GM18508 (cell line): ENCODE data around the gene AADAC.
"Not testable (repeated sequence)": the region's sequence is repeated elsewhere in the genome, so short reads cannot be mapped to it uniquely, and the experiment has no call there.

Experiments
- ATAC-seq: cut with Tn5 transposase; IDR thresholded peaks from one replicate; pipeline ENCODE4 v1.9.1; 2021; ENCODE audit warnings: moderate number of reproducible peaks; ENCODE audit not compliant: insufficient read depth, unreplicated experiment

The AADAC gene, protein sequence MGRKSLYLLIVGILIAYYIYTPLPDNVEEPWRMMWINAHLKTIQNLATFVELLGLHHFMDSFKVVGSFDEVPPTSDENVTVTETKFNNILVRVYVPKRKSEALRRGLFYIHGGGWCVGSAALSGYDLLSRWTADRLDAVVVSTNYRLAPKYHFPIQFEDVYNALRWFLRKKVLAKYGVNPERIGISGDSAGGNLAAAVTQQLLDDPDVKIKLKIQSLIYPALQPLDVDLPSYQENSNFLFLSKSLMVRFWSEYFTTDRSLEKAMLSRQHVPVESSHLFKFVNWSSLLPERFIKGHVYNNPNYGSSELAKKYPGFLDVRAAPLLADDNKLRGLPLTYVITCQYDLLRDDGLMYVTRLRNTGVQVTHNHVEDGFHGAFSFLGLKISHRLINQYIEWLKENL

GRCh38 chr3:151813799-151814198, at the start of gene AADAC:
AADAC (plus strand) TSS chr3:151814116; CDS start chr3:151814163, 47 bp downstream.
- ATAC-seq = no peak

DNA sequence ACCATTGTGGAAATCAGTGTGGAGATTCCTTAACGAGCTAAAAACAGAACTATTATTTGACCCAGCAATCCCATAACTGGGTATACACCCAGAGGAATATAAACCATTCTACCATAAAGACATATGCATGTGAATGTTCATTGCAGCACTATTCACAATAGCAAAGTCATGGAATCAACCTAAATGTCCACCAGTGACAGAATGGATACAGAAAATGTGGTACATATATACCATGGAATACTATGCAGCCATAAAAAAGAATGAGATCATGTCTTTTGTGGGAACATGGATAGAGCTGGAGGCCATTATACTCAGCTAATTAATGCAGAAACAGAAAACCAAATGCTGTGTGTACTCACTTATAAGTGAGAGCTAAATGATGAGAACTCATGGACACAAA, 49.2 kb upstream of the AADAC start:
- not testable (repeated sequence) for ATAC-seq

GRCh38 chr3:151765685-151766084, 48.2 kb upstream of the AADAC start:
- no peak for ATAC-seq

DNA sequence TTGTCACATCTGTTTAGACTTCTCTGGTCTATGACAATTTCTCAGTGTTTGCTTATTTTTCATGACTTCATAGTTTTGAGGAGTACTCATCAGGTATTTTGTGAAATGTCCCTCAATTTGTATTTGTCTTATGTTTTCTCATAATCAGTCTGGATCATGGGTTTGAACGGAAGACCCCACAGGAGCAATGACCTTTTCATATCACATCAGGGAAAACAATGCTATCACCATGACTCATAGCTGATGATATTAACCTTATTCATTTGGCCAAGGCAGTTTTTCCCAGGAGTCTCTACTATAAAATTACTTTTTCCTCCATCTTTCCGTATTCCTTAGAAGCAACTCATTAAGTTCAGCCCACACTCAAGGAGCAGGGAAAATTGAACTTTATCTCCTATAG, 47.5 kb upstream of the AADAC start:
- no peak for ATAC-seq

DNA sequence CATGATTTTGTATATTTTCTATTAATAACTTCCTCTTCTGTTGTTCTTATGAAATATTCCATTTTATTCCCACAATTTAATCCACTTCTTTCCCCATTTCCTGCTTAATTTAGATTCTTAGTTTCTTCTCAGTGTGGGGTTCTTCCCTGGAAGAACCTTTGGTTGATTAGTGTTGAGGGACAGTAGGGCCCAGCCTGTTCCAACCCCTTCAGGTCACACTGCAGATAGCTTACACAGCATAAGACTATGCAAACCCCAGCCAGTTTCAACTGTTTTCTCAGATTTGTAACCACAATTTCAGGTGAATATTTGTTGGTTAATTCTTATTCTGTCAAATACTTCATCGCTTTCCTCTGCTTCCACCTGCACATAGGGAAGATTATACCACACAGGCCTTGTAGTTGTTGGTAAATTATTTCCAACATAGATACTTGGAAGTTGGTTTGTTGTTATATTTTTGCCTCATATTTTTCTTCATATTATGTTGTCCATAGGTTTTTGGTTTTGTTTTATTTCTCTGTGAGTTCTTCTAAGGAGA, 45.5 kb upstream of the AADAC start:
- no peak for ATAC-seq

DNA sequence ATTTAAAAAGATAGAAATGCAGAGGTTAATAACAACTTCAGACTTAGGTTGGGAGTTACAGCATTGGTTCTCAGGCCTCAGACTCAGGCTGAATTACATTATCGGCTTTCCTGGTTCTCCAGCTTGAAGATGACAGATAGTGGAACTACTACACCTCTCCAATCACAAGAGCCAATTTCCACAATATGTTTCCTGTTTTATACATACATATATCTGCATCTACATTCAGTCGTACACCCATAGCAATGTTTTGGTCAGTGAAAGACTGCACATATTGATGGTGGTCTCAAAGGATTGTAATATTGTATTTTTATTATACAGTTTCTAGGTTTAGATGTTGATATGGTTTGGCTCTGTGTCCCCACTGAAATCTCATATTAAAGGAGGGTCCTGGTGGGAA, 44.7 kb upstream of the AADAC start:
- no peak for ATAC-seq

GRCh38 chr3:151770956-151771355, 43.0 kb upstream of the AADAC start:
- no peak for ATAC-seq

GRCh38 chr3:151772825-151773480, 41.0 kb upstream of the AADAC start:
- ATAC-seq = no peak

DNA sequence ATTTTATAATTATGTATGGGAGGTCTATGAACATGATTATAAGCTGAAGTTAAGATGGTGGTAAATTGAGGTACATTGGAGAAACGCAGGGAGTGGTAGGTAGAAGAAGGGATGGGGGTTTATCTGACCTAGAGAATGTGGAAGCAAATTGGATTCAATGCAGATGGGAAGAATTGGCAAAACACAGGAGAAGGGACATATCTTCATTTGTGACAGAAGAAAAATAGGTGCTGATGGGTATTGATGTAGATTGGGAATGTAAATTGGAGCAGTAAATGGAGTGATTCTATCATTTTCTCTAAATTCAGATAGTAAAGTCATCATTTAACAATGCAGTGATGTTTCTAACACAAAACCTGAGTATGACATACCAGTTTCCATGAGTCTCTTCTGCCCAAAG, 39.7 kb upstream of the AADAC start:
- no peak for ATAC-seq

- ATAC-seq = no peak
Measured at GRCh38 chr3:151774910-151775309, 39.0 kb upstream of the AADAC start.

DNA sequence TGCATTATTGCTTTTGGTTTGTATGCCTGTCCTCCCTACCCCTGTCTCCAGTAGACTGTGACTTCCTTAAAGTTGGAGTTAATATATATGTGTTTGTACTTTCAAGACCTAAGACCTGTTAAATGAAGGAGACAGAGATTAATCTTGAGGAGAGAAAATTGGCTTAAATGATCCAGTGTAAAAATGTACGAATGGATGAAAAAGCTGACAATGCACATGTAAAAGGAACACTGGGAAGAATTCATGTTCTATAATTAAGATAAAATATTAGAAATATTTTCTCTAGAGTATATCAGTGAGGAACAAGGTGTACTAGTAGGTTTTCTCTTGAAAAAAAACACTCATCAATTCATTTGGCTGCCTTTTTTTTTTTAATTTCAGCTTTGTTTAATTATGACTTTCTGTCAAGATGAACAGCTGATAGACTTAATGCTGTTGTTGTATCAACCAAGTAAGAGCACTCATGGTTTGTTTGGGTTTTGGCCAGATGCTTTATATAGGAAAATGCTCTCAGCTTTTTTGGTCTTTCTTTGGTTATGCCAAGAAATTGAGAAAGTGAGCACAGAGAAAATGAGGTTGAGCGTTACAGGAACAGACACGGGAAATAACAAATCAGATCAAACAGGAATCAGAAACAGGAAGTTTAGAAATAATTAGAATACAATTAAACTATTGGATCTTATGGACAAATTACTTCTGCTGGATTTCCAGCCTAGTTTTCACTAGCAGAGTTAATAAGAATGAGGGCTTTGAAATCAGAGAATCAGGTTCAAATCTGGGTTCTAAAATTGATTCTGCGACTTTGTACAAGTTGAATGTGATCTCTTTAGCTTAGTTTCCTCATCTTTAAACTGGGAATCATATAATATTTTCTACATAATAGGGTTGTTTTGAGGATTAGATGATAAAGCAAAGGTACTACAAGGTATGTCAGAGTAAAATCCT, 38.3 kb upstream of the AADAC start:
- ATAC-seq = no peak

- no peak for ATAC-seq
Measured at GRCh38 chr3:151776259-151776740, 37.6 kb upstream of the AADAC start.

- ATAC-seq = no peak
Measured at GRCh38 chr3:151777880-151778279, 36.0 kb upstream of the AADAC start.

GRCh38 chr3:151787626-151788025, 26.3 kb upstream of the AADAC start:
- no peak for ATAC-seq

- ATAC-seq = no peak
Measured at GRCh38 chr3:151788401-151788800, 25.5 kb upstream of the AADAC start.

DNA sequence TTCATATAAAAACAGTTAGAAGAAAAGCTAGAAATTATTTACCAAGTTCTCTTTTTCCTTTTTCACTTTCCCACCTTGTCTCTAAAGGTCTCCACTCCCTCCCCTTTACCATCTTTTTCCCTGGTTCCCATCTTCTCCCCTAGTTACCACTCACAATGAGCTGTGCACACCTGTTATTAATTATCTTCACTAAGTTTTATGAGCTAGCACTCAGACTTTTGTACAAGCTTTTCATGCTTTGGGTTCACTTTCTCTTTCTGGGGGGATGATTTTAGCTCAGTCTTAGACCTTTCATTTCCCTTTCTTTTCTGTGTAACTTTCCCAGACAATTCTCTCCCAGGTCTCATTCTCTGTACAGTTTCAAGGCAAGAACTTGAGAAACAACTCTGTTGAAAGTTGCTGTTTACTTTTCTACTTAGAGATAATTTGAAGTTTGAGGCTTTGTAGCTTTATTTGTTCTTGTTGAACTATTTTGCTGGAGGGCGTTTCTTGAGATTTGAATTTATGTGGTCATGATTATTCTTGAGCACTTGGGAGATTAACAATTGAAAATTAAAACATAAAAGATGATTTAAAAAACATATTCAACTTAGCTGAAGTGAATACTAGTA, 24.0 kb upstream of the AADAC start:
- ATAC-seq = no peak

DNA sequence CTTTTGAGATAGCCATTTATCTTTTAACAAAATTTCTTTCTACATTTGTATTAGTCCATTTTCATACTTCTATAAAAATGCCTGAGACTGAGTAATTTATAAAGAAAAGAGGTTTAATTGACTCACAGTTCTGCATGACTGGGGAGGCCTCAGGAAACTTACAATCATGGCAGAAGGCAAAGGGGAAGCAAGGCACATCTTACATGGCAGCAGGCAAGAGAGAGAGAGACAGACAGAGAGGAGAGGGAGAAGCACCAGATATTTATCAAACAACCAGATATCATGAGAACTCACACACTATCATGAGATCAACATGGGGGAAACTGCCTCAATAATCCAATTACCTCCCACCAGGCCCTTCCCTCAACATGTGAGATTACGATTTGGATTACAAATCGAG, 23.2 kb upstream of the AADAC start:
- not testable (repeated sequence) for ATAC-seq

GRCh38 chr3:151792411-151792810, 21.5 kb upstream of the AADAC start:
- ATAC-seq = no peak

DNA sequence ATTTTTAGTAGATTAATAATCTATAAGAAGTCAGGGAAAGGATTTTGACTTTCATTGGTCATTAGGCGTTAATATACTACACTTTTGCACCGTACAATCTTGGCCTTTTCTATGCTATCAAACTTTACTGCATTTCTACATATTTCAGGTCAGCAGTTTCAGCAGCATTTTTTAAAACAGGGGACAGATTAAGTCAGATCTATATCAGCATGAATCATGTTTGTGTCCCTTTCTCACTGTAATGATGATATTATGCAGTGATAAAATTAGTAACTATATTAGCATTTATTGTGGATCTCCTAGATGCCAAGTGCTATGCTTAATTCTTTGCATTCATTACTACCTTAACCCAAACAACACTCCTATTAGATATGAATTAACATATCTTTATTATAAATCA, 20.3 kb upstream of the AADAC start:
- no peak for ATAC-seq

DNA sequence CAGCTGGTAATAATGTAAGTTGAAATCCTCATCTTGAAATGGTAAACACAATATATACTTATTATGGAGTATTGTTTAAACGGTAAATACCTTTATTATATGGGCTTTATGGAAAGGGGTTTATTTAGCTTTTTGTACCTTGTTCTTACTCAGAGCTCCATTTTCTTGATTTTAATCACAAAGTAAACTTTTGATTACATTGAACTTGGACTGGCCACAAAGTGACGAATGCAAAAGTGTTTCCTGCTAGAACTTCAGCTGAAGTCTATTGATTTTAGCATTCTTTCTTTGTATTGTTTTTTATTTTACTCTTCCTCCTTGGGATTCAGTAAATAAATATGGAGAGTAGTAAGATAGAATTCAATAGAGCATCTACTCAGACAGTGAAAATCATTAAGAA, 19.8 kb upstream of the AADAC start:
- no peak for ATAC-seq
